Astrocyte of the spinal cord (primary cell): Measurements from ENCODE around the gene CHKA.

ENCODE experiments used
- DNase-seq: peaks from one replicate; pipeline ENCODE4 v3.0.0; 2011; ENCODE audit warnings: low read depth, low spot score
- H3K4me3 ChIP-seq: 2 replicates; pipeline ENCODE4 v1.5.1; 2011; ENCODE audit warnings: low read depth, mild to moderate bottlenecking, low read length, moderate library complexity
- CTCF ChIP-seq: IDR thresholded peaks from 2 replicates; pipeline ENCODE4 v1.5.1; 2012; ENCODE audit warnings: low read depth, mild to moderate bottlenecking, low read length, inconsistent platforms
- in situ Hi-C: cut with HindIII; loops from 2 replicates; pipeline ENCODE4 v1.10.0; 2017; ENCODE audit warnings: low sequenced_read_pairs

CHKA gene

GRCh38 chr11:68006606-68007166 is 114.5 kb downstream of the CHKA start:
- H3K4me3 ChIP-seq, result no peak overlapping the region
- in situ Hi-C loops, result no loop called here
- TF ChIP-seq CTCF, result no peak
- DNase-seq, result no peak

GRCh38 chr11:68004551-68005335 is 116.4 kb downstream of the CHKA start:
- in situ Hi-C loops, result no loop called here
- no peak for TF ChIP-seq CTCF
- peak overlapping the region; percentile 48 for H3K4me3 ChIP-seq
- DNase-seq, result no peak

GRCh38 chr11:68003846-68004550 is 117.2 kb downstream of the CHKA start, which contains the start of gene UNC93B1:
TSS of gene UNC93B1 (minus strand) at chr11:68004097. CDS start at chr11:68004043, 54 bp downstream.
- DNase-seq, result peak; percentile 77
- in situ Hi-C loops, result no loop called here
- no peak for TF ChIP-seq CTCF
- peak within 1 kb of the TSS; percentile 48 for H3K4me3 ChIP-seq

- DNase-seq, result no peak
- no peak for TF ChIP-seq CTCF
- in situ Hi-C loops, result no loop called here
- H3K4me3 ChIP-seq, result peak overlapping the region; percentile 48
Observed at GRCh38 chr11:68002938-68003845, 118.0 kb downstream of the CHKA start.
